ENCODE data around the gene DTWD2.

DNA sequence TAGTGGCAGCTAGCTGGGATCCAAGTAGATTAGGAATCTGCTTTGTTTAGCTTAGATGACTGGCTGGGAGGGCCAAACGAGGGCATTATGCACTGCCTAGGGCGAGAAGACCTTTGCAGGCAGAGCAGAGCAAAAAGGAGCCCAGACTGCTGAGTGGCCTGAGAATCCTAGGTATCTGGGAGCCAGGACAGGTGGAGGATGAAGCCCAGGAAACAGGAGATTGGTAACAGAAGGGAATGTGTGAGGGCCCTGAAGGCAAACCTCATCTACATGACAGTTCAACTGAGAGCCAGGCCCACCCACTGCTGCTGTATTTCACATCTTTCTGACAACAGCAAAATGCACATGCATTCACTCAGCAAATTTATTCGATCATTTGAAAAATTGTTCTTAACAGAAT lies 192.3 kb downstream of the DTWD2 start:
- TF ChIP-seq POLR2AphosphoS5 (IDR thresholded peaks at IDR 0.05): no peak
- no peak for TF ChIP-seq POLR2A (IDR thresholded peaks at IDR 0.05)
- TF ChIP-seq, protein P1, sequence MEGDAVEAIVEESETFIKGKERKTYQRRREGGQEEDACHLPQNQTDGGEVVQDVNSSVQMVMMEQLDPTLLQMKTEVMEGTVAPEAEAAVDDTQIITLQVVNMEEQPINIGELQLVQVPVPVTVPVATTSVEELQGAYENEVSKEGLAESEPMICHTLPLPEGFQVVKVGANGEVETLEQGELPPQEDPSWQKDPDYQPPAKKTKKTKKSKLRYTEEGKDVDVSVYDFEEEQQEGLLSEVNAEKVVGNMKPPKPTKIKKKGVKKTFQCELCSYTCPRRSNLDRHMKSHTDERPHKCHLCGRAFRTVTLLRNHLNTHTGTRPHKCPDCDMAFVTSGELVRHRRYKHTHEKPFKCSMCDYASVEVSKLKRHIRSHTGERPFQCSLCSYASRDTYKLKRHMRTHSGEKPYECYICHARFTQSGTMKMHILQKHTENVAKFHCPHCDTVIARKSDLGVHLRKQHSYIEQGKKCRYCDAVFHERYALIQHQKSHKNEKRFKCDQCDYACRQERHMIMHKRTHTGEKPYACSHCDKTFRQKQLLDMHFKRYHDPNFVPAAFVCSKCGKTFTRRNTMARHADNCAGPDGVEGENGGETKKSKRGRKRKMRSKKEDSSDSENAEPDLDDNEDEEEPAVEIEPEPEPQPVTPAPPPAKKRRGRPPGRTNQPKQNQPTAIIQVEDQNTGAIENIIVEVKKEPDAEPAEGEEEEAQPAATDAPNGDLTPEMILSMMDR (IDR thresholded peaks at IDR 0.05): no peak
